DMS153 treated with DMSO at 0.1 percent for 48 hours (cell line): ENCODE data around the gene CPNE1.
A peak's percentile ranks its signal among the peaks of the same experiment; 100 is the strongest.
"Not testable (repeated sequence)": the region's sequence is repeated elsewhere in the genome, so short reads cannot be mapped to it uniquely, and the experiment has no call there.

Experiments used
- DNase-seq: peaks from one replicate; lab custom pipeline; 2025; ENCODE audit not compliant: unreplicated experiment; lab: John Stamatoyannopoulos, UW

Gene CPNE1

DNA sequence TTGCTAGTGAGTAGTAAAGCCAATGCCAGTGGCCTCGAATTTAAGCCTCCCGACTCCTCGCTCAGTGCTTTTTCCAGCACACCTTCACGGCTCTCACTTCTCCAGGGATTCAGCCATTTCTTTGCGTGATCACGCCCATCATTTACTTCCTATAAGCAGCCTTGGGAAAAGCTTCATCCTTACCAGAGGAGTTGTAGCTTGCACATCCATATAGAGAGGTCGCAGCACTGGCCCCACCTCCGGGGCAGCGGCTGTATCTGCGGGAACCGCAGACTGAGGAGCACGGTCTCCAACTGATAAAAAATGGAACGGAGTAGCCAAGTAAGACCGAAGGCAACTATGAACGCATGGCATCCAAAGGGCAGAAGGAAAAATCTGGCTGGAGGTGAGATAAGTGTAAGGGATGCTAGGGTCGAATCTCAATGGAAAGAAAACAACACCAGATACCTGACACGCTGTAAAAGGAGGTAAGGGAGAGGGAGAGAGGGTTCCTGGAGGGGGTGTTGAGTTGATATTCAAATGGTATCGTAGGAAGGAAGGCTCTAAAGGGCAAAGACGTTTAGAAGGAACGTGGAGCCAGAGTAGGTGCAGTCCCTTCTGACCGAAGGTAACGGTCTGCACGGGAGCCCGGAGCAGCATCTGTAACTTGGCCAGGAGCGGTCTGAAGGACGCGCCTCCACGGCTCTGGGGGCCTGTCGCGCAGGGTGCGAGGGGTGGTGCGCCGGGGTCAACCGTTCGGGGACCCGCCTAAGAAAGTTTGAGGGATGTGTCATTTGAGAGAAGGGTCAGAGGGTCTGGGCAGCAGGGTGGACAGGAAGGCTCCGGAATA lies 33.8 kb upstream of the CPNE1 start:
- DNase-seq = no peak

DNA sequence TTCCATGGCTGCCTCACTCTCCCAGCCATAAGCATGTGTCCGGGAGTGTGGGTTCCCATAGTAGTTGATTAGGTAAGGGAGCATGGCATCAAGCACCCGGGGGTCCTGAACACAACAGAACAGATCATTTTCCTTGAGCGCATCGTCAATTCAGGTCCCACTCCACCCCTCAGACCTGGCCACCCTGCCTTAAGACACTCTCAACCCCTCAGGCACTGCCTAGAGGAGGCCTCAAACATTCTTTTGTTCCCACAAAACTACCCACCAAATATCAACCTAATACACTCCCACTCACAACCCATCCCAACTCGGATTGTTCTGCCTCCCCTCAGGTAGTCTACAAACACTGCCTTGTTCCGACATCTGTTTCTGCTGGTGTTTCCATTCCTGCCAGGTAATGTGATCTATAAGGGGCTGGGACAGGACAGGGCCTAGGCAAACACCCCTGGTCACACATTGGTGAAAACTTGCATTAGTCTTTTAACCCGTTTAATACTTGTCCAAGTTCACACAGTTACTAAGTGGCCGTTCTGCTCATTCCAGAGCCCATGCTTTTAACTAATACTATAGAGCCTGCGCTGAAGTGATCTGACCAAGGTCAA lies 33.1 kb upstream of the CPNE1 start:
- no peak for DNase-seq

DNA sequence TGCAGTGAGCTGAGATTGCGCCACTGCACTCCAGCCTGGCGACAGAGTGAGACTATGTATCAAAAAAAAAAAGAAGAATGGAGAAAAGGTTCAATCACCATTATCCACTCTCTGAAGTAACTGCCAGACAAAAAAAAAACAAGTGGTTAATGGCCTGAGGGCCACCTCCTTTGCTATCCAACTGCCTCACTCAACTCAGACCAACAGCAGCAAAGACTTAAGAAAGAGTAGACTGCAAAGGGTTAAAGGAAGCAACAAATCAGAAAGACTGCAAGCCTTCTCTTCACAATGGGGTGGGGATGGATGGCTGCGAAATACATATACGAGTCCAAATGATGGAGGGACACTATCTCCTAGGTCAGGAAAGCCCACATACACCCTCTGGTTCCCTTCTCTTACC lies 31.3 kb upstream of the CPNE1 start:
- DNase-seq = no peak

DNA sequence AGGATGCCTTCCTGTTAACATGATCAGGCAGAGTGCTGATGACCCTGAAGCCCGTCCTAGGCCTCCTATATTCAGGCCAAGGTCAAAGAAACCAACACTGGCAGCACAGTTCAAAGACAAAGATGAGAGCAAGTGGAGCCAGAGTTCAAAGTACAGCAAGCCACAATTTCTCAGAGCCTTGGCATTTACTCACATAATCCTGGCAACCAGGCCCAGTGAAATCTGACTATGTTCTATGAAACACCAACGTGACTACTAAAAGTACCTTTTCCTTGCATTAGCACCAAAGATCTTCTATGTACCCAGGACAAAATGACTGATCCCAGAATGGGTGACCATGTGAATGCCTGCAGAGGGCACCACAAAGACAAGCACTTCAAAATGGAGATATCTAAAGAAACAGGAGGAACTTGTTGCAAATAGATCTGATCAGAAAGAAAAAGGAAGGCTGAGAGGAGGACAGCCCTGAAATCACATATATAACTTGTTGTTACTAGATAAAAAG lies 30.6 kb upstream of the CPNE1 start:
- DNase-seq = no peak

DNA sequence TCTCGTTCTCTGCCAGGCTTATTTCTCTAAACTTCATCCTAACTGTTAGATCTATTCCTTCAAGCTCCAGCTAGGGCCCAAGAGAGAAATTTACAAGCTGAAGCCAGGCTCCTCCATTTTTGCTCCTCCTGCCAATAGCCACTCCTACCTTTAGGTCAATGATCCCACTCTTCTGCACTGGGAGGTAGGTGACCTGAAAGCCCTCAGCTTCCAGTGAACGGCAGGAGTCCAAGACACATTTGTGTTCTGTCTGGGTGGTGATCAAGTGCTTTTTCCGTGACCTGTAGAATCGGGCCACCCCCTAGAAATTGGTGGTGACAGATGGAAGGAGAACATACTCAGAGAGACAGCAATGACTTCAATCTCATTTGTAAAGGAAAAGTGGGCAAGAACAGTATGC lies 25.6 kb upstream of the CPNE1 start:
- no peak for DNase-seq

DNA sequence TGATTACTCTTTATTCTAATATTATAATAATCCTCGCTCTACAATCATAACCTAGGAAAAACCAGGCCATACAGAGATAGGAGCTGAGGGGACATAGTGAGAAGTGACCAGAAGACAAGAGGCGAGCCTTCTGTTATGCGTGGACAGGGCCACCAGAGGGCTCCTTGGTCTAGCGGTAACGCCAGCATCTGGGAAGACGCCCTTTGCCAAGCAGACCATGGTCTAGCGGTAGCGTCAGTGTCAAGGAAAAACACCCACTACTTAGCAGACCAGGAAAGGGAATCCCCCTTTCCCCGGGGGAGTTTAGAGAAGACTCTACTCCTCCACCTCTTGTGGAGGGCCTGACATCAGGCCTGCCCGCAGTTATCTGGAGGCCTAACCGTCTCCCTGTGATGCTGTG lies 22.2 kb upstream of the CPNE1 start:
- not testable (repeated sequence) for DNase-seq

DNA sequence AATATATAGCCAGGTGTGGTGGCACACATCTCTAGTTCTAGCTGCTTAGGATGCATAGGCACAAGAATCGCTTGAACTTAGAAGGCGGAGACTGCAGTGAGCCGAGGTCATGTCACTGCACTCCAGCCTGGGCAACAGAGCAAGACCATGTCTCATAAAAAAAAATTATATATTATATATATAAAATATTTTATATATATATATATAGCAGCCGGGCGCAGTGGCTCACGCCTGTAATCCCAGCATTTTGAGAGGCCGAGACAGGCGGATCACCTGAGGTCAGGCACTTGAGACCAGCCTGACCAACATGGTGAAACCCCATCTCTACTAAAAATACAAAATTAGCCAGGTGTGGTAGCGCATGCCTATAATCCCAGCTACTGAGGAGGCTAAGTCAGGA lies 20.7 kb upstream of the CPNE1 start:
- DNase-seq = not testable (repeated sequence)

DNA sequence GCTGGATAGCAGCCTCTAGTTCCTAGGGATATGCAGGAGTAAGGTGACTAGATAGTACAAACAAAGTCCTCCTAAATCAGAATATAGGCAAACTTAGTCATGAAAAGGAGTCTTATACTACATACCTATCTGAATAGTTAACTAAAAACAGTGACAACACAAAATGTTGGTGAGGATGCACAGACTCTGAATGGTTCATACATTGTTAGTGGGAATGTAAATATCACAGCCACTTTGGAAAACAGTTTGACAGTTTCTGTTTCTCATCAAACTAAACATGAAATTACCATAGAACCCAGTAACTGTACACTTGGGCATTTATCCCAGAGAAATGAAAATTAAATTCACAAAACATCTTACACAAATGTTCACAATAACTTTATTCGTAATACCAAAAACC lies 17.3 kb upstream of the CPNE1 start:
- DNase-seq = no peak

DNA sequence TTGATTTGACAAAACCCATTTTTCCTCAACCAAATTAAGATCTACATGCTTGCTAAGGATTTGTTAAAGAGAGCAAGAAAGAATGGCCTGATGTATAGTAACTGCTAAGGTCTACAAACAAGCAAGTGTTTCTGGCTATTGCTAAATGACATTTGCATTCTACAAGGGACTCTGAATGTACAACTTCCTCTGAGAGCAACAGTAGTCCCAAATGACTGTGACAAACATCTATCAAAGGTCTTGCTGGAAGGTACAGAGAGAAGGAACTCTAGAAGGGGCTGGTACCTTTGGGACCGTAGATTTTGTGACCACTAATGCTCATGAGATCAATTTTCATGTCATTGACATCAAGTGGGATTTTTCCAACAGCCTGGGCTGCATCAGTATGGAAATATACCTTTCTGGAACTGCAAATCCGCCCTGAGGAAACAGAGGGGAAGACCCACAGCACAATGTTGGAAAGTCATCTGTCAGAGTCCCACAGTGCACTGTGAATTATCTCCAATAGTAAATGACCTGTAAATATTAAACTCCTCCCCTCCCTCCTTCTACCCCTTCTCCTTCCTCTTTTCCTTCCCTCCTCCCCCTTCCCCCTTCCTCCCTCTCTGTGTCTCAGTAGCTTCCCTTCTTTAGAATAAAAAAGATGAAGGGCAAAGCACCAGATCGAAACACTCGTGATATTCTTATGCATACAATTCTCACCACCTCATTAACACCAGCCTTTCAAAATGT lies 15.9 kb upstream of the CPNE1 start:
- DNase-seq = no peak

DNA sequence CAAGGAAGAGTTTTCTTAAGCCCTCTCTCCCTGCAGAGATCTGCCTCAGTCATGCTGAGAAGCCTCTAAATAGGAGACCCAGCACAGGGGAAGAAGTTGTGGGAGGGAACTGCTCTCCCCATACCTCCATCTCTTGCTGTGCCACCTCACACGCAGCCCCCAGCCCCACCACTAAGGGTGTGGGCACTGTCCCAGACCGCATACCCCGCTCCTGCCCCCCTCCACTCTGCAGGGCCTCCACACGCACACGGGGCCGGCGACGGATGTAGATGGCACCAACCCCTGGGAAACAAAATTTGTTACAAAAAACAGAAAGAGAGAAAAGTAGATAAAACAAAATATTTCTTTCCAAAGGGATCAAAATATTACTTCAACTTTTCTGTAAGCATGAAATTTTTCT lies 10.2 kb upstream of the CPNE1 start:
- DNase-seq = no peak

DNA sequence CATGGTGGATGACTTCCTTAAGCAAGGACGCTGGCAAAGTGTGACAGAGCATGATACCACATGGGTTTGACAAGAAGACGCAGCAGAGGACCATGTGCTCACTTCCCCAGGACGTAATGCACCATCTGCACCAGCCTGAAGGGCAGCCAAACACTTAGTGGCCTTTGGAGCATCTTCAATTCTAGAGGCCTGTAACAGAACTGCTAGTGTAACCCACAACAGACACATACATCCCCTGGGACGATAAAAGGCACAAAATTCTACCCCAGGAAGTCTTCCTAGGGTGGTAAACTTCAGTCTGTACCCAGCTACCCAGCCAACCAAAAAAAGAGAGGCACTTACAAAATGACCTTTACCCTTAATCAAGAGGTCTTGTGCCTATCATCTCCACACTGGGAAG lies 9.2 kb upstream of the CPNE1 start:
- no peak for DNase-seq

DNA sequence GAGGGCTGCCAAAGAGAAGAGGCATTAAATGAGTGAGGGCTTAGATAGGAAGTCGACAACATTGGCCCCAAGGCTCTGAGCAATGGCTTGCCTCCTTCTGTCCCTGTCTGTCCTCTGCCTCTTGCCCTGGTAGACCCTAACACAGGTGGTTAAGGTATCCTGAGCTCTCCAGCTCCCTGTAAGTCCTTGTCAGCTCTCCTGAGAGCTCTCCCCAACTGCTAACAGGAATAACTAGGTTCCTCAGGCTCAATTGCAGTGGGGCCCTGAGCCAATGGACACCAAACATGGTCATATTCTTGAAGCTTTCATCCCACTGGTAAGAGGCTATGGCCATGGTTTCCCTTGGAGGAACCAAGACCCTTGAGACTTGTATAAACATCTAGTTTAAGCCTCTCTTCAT lies 5.0 kb upstream of the CPNE1 start:
- no peak for DNase-seq

DNA sequence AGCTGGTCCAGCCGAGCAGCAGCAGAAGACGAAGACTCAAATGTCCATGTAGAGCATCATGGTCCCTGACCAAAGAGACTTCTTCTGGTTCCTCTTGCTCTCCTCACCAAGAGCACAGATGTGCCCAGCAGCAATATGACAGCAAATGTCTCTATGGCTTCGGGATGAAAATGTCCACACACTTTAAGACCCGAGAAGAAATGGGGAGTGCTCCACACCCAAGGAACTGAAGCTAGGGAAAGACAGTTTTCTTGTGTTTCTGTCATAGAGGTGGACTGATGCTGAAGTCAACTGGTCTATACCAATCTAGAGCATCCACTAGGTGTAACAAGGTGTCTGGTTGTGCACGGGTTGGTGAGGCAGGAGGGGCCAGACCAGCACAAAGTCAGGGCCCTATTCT lies 4.5 kb upstream of the CPNE1 start:
- DNase-seq = no peak

DNA sequence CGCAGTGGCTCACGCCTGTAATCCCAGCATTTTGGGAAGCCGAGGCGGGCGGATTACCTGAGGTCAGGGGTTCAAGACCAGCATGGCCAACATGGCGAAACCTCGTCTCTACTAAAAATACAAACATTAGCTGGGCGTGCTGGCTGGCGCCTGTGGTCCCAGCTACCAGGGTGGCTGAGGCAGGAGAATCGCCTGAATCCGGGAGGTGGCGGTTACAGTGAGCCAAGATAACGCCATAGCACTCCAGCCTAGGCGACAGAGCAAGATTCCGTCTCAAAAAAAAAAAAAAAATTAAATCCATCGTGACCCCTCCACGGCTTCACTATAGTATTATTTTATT lies 1.2 kb upstream of the CPNE1 start:
- DNase-seq = no peak

DNA sequence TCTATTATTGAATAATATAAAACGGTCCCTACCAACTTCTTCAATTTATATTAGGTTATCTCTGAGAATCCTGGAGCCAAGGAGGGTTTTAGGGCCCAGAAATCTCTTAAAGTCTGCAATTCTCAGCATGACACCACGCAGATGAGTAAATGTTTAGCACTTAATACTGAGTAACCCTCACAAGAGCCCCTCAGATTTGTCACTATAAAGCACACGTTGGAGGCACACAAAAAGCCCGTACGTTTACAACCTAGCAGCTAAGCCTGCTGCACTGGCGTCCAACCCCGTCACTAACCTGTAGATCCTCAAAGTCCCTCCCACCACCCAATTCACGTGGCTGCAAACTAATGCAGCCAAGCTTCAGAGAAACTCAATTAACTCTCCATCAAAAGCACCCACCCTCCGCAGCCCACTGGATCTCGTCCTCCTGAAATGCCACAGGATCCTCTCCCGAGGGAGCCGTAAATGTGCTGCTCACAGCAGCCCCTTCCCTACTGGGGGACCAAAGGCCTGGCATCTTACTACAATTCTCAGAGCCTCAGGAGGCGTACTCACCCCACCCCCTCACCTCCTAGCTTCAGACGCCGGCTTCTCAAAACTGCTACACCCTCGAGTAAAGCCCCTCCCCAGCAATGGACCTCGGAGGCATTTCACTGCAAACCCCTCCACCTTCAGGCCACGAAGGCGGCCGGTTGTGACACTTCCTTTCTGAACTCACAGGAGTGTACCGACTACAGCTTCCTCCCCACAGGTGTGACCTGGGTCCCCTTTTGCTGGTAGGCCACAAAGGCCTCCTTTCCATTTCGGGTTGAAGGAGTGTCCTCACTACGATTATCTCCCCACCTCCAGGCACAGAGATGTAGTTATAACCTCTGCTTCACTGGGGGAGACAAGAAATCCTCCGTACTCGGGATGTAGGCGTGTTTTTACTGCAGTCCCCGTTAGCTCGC lies 909 bp downstream of the CPNE1 start:
- DNase-seq = peak; percentile 48

DNA sequence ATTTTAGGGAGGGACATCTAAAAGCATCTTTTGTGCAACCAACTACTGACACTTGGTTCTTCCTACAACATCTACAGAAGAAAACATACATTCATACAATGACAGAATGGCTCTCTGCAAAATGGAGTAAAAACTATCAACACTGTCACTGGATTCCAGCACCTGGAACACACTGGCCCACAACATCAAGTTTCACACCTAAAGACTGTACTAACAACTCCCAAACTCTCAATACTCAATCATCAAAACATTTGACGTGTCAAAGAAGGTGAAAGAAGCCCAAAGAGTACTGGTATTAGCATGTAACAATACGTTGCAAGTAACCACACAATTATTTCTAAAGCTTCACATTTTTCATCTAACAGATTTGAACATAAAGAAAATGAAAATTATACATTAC lies 2.1 kb downstream of the CPNE1 start:
- DNase-seq = no peak

DNA sequence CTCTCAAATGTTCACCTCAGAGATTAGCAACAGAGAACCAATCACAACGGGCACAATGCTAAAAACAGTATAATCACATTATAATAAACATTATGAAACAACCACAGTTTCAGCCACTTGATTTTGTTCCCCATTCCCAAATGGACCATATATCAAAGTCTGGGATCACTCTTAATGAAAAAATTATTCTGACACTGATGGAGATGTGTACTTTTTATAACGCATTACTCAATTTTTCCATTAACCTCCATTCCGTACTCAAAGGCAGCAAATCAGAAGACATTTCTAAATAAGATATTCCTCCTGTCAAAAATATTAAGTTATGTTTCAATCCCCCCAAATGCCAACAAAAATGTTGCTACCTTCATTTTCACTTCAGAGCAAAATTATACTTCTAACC lies 2.8 kb downstream of the CPNE1 start:
- no peak for DNase-seq

DNA sequence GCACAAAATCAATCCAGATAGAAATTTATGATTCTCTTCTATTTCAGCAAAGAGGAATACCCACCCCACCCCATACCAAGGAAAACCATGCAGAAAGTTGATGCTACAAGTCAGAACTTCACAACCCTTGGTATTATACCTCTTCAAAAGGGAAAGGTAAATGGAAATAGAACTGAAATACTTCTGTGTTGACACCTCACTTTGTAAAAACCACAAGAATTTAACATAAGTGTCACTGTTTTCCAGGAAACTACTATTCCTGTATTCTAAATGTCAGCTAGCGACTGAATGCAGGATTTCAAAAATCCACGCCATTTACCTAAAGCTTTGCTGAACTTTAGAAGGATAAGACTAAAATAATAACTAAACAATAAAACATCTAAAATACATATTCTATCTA lies 3.6 kb downstream of the CPNE1 start:
- DNase-seq = no peak

DNA sequence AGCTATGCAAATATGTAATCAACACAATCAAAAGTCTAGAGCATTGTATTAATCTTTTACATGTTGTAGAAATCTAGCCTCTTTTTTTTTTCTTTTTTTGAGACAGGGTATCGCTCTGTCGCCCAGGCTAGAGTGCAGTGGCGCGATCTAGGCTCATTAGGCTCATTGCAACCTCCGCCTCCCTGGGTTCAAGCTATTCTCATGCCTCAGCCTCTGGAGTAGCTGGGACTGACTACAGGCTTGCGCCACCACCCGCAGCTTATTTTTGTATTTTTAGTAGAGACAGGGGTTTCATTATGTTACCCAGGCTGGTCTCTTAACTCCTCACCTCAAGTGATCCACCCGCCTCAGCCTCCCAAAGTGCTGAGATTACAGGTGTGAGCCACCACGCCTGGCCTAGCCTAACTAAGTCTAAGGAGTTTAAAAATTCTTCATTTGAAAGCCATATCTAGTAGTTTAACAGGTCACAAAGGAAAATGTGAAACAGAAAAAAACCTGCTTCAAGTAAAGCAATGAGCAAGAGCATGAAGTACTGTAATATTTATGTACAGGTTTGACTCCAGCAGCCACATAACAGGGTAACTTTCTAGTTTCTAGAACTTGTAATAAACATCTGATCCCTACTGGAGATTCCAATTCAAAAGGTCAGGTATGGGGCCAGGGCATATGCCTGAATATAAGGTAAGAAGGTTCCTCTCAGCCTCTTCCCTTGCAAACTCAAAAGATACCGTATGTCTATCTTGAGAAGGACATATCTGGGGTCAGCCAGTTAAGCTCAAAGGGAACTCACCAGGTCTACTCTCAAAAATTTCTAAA lies 4.4 kb downstream of the CPNE1 start:
- no peak for DNase-seq

DNA sequence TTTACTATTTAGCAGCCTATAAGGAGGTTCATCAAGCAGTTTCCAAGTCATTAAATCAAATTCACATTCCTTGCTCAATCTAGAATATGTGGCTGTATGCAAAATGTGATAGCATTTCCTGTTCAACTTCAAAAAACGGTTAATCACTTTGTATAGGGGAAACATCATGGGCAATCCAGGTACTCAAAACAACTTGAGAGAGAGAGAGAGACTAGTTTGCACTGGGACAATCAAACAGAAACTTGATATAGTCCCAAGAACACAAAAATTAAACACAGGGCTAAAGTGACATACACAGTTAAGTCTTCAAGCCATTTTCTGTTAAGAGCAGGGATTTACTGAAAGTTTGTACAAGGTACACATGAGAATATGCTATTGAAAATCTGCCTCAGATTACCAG lies 7.4 kb downstream of the CPNE1 start:
- DNase-seq = no peak
